ENCODE measurements around the gene ASPRV1. TPM values are rescaled to one million over a fixed set of nuclear protein-coding genes. Genes with fewer than 3 reads are reported as not detected.
"Not testable (repeated sequence)": the region's sequence is repeated elsewhere in the genome, so short reads cannot be mapped to it uniquely, and the experiment has no call there.

ASPRV1 gene
- total RNA-seq, 1 donor from 2014 or later: 0.63 TPM

DNA sequence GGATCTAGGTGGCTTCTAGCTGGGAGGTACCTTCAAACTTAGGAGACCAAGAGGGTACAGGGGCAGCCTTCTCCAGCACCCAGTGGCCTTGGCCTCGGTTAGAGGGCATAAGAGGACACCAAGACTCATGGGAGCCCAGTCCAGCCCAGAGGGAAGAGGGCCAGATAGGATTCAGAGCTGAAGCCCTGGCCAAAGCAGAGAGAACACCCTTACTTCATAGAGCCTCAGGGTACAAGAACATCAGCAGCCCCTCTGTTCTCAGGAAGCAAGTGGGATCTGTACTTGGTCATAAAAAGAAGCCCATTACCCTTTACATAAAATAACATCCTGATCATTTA, 45.0 kb upstream of the ASPRV1 start:
- Histone ChIP-seq H3K27me3 (ENCODE audit: low read depth) (no peaks in the 10 kb centered on the region), H3K9me3 (replicated peaks) (no peaks in the 10 kb centered on the region), H3K36me3 (no peaks in the 10 kb centered on the region), H3K4me1 (peaks cover 6% of the 10 kb centered on the region), H3K4me3 (no peak overlapping the region), H3K27ac (replicated peaks) (no peak overlapping the region)
- TF ChIP-seq, protein P1, sequence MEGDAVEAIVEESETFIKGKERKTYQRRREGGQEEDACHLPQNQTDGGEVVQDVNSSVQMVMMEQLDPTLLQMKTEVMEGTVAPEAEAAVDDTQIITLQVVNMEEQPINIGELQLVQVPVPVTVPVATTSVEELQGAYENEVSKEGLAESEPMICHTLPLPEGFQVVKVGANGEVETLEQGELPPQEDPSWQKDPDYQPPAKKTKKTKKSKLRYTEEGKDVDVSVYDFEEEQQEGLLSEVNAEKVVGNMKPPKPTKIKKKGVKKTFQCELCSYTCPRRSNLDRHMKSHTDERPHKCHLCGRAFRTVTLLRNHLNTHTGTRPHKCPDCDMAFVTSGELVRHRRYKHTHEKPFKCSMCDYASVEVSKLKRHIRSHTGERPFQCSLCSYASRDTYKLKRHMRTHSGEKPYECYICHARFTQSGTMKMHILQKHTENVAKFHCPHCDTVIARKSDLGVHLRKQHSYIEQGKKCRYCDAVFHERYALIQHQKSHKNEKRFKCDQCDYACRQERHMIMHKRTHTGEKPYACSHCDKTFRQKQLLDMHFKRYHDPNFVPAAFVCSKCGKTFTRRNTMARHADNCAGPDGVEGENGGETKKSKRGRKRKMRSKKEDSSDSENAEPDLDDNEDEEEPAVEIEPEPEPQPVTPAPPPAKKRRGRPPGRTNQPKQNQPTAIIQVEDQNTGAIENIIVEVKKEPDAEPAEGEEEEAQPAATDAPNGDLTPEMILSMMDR (IDR thresholded peaks at IDR 0.05; ENCODE audit: borderline replicate concordance): no peak
- intact Hi-C loops (cut with micrococcal nuclease): no loop called here
- DNase-seq: no peak

GRCh38 chr2:70005752-70006446, 44.5 kb upstream of the ASPRV1 start:
- H3K4me3 ChIP-seq: no peak overlapping the region
- H3K36me3 ChIP-seq: no peaks in the 10 kb centered on the region
- no peaks in the 10 kb centered on the region for H3K9me3 ChIP-seq (replicated peaks)
- TF ChIP-seq, protein P1 (IDR thresholded peaks at IDR 0.05; ENCODE audit: borderline replicate concordance): no peak
- H3K27ac ChIP-seq (replicated peaks): no peak overlapping the region
- H3K27me3 ChIP-seq (ENCODE audit: low read depth): no peaks in the 10 kb centered on the region
- DNase-seq: no peak
- H3K4me1 ChIP-seq: peaks cover 6% of the 10 kb centered on the region
- intact Hi-C loops (cut with micrococcal nuclease): no loop called here

GRCh38 chr2:70005216-70005615, 43.8 kb upstream of the ASPRV1 start:
- intact Hi-C loops (cut with micrococcal nuclease): no loop called here
- Histone ChIP-seq H3K4me1 (peaks cover 6% of the 10 kb centered on the region), H3K27me3 (ENCODE audit: low read depth) (no peaks in the 10 kb centered on the region), H3K36me3 (no peaks in the 10 kb centered on the region), H3K27ac (replicated peaks) (no peak overlapping the region), H3K9me3 (replicated peaks) (no peaks in the 10 kb centered on the region), H3K4me3 (no peak overlapping the region)
- DNase-seq: no peak
- TF ChIP-seq, protein P1 (IDR thresholded peaks at IDR 0.05; ENCODE audit: borderline replicate concordance): no peak

- H3K9me3 ChIP-seq (replicated peaks): no peaks in the 10 kb centered on the region
- intact Hi-C loops (cut with micrococcal nuclease): no loop called here
- no peak overlapping the region for H3K4me3 ChIP-seq
- no peak overlapping the region for H3K27ac ChIP-seq (replicated peaks)
- no peaks in the 10 kb centered on the region for H3K27me3 ChIP-seq (ENCODE audit: low read depth)
- no peak for DNase-seq
- TF ChIP-seq, protein P1 (IDR thresholded peaks at IDR 0.05; ENCODE audit: borderline replicate concordance): no peak
- H3K36me3 ChIP-seq: no peaks in the 10 kb centered on the region
- H3K4me1 ChIP-seq: peaks cover 6% of the 10 kb centered on the region
These were observed 41.8 kb upstream of the ASPRV1 start for GRCh38 chr2:70003093-70003830.

DNA sequence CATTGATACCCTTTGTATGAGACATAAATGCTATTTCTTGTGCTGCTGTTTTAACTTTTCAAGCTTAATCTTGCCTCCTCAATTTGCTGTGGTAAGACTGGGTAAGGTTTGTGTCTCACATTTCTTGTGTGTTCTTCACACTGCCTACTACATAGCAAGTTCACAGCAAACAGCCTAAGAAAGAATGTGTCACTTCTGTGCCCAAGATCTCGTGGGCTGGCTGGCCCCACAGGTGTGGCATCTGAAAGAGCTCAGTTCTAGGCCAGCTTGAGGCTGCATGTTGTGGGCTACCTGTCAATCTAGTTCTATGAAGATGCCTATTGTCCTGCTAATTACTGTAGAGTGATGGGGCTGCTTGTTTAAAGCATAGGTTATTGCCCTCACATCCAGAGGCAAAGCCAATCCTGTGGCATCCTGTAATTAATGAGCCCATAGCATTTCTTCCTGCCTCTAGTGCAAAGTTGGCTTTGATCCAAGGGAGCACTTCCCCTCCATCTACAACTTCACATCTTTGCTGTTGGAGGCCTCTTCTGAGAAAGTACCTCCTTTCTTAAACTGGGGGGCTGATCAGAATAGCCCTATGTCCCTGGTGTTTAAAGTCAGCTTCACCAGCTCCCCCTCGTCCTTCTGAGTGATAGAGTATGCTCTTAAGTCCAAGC, 40.9 kb upstream of the ASPRV1 start:
- TF ChIP-seq, protein P1 (IDR thresholded peaks at IDR 0.05; ENCODE audit: borderline replicate concordance): no peak
- H3K27ac ChIP-seq (replicated peaks): no peak overlapping the region
- no peak for DNase-seq
- H3K4me3 ChIP-seq: no peak overlapping the region
- H3K36me3 ChIP-seq: no peaks in the 10 kb centered on the region
- no peaks in the 10 kb centered on the region for H3K9me3 ChIP-seq (replicated peaks)
- no peaks in the 10 kb centered on the region for H3K27me3 ChIP-seq (ENCODE audit: low read depth)
- peaks cover 6% of the 10 kb centered on the region for H3K4me1 ChIP-seq
- intact Hi-C loops (cut with micrococcal nuclease): no loop called here

- H3K27ac ChIP-seq (replicated peaks); H3K9me3 ChIP-seq (replicated peaks); H3K4me3 ChIP-seq; H3K27me3 ChIP-seq (ENCODE audit: low read depth); DNase-seq; H3K4me1 ChIP-seq; intact Hi-C loops (cut with micrococcal nuclease): not testable (repeated sequence)
- peaks cover 10% of the 10 kb centered on the region for H3K36me3 ChIP-seq
These were observed 39.1 kb upstream of the ASPRV1 start for GRCh38 chr2:70000529-70000928.
